Mammary epithelial cell (primary cell): ENCODE measurements around the gene CARD9.

ENCODE experiments used
- CTCF ChIP-seq, 2 donors: IDR thresholded peaks in 1 of 2; conservative IDR thresholded peaks in 1 of 2; 2 replicates each; pipeline ENCODE4 v1.5.1; 2011 to 2012; ENCODE audit warnings: inconsistent platforms in 2 of 2, low read length in 2 of 2, mild to moderate bottlenecking in 2 of 2, control low read depth in 1 of 2, low read depth in 1 of 2; ENCODE audit not compliant: insufficient read depth in 1 of 2; ENCODE audit errors: extremely low read depth in 1 of 2
- EZH2 ChIP-seq: IDR thresholded peaks from 2 replicates; pipeline ENCODE4 v1.6.1; 2012; ENCODE audit warnings: low read length, inconsistent platforms, borderline replicate concordance

GRCh38 chr9:136326761-136327303 is 46.6 kb downstream of the CARD9 start:
- TF ChIP-seq EZH2 (no peak), CTCF (conservative IDR thresholded peaks at IDR 0.05 in 1 of 2, IDR thresholded peaks at IDR 0.05 in 1 of 2; ENCODE audit: extremely low read depth in 1 of 2, insufficient read depth in 1 of 2, low read depth in 1 of 2, low read length in 2 of 2) (no peak)
